Gastrocnemius medialis (tissue), 4 donors: ENCODE data around the gene PRKCZ. TPM values are rescaled to one million over a fixed set of nuclear protein-coding genes. Genes with fewer than 3 reads are reported as not detected.

Experiments
- ATAC-seq, 2 donors: fragments of 150-250 bp; one replicate each; pipeline ENCODE4 v1.9.1; 2016
- DNase-seq, 2 donors: peaks; one replicate each; pipeline ENCODE4 v3.0.0-alpha.2; 2019
- H3K27ac ChIP-seq, 4 donors: fragments of 200-600 bp; sonication (generic); 1 replicate in 1 of 4; 2 replicates in 3 of 4; pipeline ENCODE4 v1.5.1; 2016 to 2018; ENCODE audit warnings: mild to moderate bottlenecking in 2 of 4, moderate library complexity in 1 of 4
- H3K27me3 ChIP-seq, 3 donors: fragments of 200-600 bp; sonication (generic) in 2 of 3; 1 replicate in 1 of 3; 2 replicates in 2 of 3; pipeline versions ENCODE4 v1.5.1 to v1.6.0; 2016 to 2019; ENCODE audit warnings: mild to moderate bottlenecking in 1 of 3, moderate library complexity in 1 of 3
- H3K36me3 ChIP-seq, 2 donors: fragments of 200-600 bp; sonication (generic) in 1 of 2; one replicate each; pipeline ENCODE4 v1.5.1; 2017 to 2018
- H3K4me1 ChIP-seq, 2 donors: fragments of 200-600 bp; sonication (generic) in 1 of 2; one replicate each; pipeline ENCODE4 v1.5.1; 2016 to 2017; ENCODE audit warnings: mild to moderate bottlenecking in 2 of 2
- H3K4me3 ChIP-seq, 4 donors: fragments of 200-600 bp; sonication (generic) in 3 of 4; 1 replicate in 1 of 4; 2 replicates in 3 of 4; pipeline ENCODE4 v1.5.1; 2016 to 2019; ENCODE audit warnings: mild to moderate bottlenecking in 2 of 4
- H3K9me3 ChIP-seq, 3 donors: fragments of 200-600 bp; sonication (generic) in 2 of 3; 1 replicate in 1 of 3; 2 replicates in 2 of 3; pipeline ENCODE4 v1.5.1; 2016 to 2019
- CTCF ChIP-seq, 5 experiments: fragments of 450-650 bp in 3 of 5; fragments of 200-600 bp in 2 of 5; sonication (generic) in 2 of 5; IDR thresholded peaks in 4 of 5; conservative IDR thresholded peaks in 1 of 5; 1 replicate in 4 of 5; 2 replicates in 1 of 5; pipeline ENCODE4 v1.5.1; 2016 to 2019; ENCODE audit warnings: antibody characterized with exemption in 5 of 5, mild to moderate bottlenecking in 3 of 5, moderate library complexity in 3 of 5
- POLR2A ChIP-seq, 2 donors: fragments of 450-650 bp; IDR thresholded peaks; one replicate each; pipeline ENCODE4 v1.6.1; 2017; ENCODE audit warnings: antibody characterized with exemption in 2 of 2, mild to moderate bottlenecking in 2 of 2, moderate library complexity in 2 of 2
- in situ Hi-C, 4 donors: fragments of 200-750 bp; cut with MboI; loops; one replicate each; pipeline versions ENCODE4 v1.15.0 to v1.8.0; 2017; ENCODE audit warnings: low sequenced_read_pairs in 4 of 4
- intact Hi-C: fragments of 100-400 bp; cut with DNase I; formaldehyde crosslinking; loops from one replicate; pipeline ENCODE4 v1.15.1; 2023; ENCODE audit warnings: low total_unique reads
- total RNA-seq, 4 donors: library from RNA; depleted of rRNA; stranded (reverse); fragments of >200 nt; gene quantifications; one replicate each; pipeline versions ENCODE4 v1.1.0 to v1.2.3, GENCODE V29; 2016

PRKCZ gene
- total RNA-seq, 4 donors from 2014 or later, result 0.16 to 0.87 TPM; not detected in 2

- in situ Hi-C loops (no loop called here), intact Hi-C loops (no loop called here)
- no peak for ATAC-seq
- peaks cover 8 to 16% (median 10%) of the 10 kb centered on the region in 3 donors for H3K27me3 ChIP-seq
- TF ChIP-seq POLR2A (IDR thresholded peaks at IDR 0.05), result no peak
- TF ChIP-seq CTCF (IDR thresholded peaks at IDR 0.05 in 4 of 5, conservative IDR thresholded peaks at IDR 0.05 in 1 of 5), result no peak
- H3K9me3 ChIP-seq, result no peaks in the 10 kb centered on the region
- no peaks in the 10 kb centered on the region for H3K36me3 ChIP-seq
- H3K4me3 ChIP-seq, result no peak overlapping the region
- H3K27ac ChIP-seq, result no peak overlapping the region
- no peaks in the 10 kb centered on the region for H3K4me1 ChIP-seq
- DNase-seq, result no peak
These were observed 6.9 kb downstream of the PRKCZ start for GRCh38 chr1:2056955-2057590.

GRCh38 chr1:2059290-2059953 lies 9.2 kb downstream of the PRKCZ start:
- Histone ChIP-seq H3K4me1 (no peaks in the 10 kb centered on the region), H3K9me3 (no peaks in the 10 kb centered on the region), H3K27ac (no peak overlapping the region), H3K27me3 (peaks cover 9 to 18% (median 10%) of the 10 kb centered on the region in 3 donors), H3K4me3 (no peak overlapping the region), H3K36me3 (no peaks in the 10 kb centered on the region)
- in situ Hi-C loops, result no loop called here
- ATAC-seq, result no peak
- TF ChIP-seq CTCF (IDR thresholded peaks at IDR 0.05 in 4 of 5, conservative IDR thresholded peaks at IDR 0.05 in 1 of 5) (no peak), POLR2A (IDR thresholded peaks at IDR 0.05) (no peak)
- intact Hi-C loops, result no loop called here
- no peak for DNase-seq

DNA sequence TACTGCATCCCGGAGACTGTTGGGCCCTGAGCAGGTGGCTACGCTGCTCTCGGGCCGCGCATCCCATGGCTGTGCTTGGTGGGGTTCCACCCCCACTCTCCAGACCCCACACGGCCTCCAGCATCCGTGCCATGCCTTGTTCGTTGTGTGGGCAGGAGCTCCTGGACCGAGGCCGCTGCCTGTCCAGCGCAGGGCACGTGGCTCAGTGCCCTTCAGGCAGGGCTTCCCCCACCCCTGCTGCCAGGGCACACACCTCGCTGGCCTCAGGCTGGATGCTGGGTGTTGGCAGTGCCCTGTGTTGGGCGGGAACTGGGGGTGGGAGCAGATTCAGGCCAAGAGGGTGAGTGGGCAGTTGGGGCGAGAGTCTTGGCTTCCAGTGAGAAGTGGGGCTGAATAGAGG lies 9.9 kb downstream of the PRKCZ start:
- Histone ChIP-seq H3K36me3 (no peaks in the 10 kb centered on the region), H3K27me3 (peaks cover 9 to 21% (median 10%) of the 10 kb centered on the region in 3 donors), H3K4me3 (no peak overlapping the region), H3K27ac (no peak overlapping the region), H3K4me1 (no peaks in the 10 kb centered on the region), H3K9me3 (no peaks in the 10 kb centered on the region)
- DNase-seq (no peak), ATAC-seq (no peak)
- in situ Hi-C loops (no loop called here), intact Hi-C loops (no loop called here)
- TF ChIP-seq CTCF (IDR thresholded peaks at IDR 0.05 in 4 of 5, conservative IDR thresholded peaks at IDR 0.05 in 1 of 5), result no peak
- no peak for TF ChIP-seq POLR2A (IDR thresholded peaks at IDR 0.05)

- Histone ChIP-seq H3K27ac (no peak overlapping the region), H3K9me3 (no peaks in the 10 kb centered on the region), H3K4me3 (no peak overlapping the region), H3K27me3 (peaks cover 9 to 21% (median 10%) of the 10 kb centered on the region in 3 donors), H3K4me1 (no peaks in the 10 kb centered on the region), H3K36me3 (no peaks in the 10 kb centered on the region)
- intact Hi-C loops (no loop called here), in situ Hi-C loops (no loop called here)
- ATAC-seq, result no peak
- DNase-seq, result no peak
- TF ChIP-seq CTCF (IDR thresholded peaks at IDR 0.05 in 4 of 5, conservative IDR thresholded peaks at IDR 0.05 in 1 of 5) (no peak), POLR2A (IDR thresholded peaks at IDR 0.05) (no peak)
These were observed 10.3 kb downstream of the PRKCZ start for GRCh38 chr1:2060535-2060934.
